HG03460 (cell line): ENCODE data around the gene GSS.

Source experiments
- ATAC-seq: cut with Tn5 transposase; IDR thresholded peaks from one replicate; pipeline ENCODE4 v1.9.1; 2021; ENCODE audit not compliant: unreplicated experiment

GSS gene

GRCh38 chr20:34994509-34995131 is 39.0 kb upstream of the GSS start:
- ATAC-seq = no peak

GRCh38 chr20:34993941-34994508 is 38.4 kb upstream of the GSS start:
- ATAC-seq = no peak

- ATAC-seq = no peak
Measured at GRCh38 chr20:34992751-34993417, 37.3 kb upstream of the GSS start.

GRCh38 chr20:34990661-34991214 is 35.1 kb upstream of the GSS start:
- no peak for ATAC-seq

- ATAC-seq = no peak
Measured at GRCh38 chr20:34990231-34990630, 34.6 kb upstream of the GSS start.

- ATAC-seq = no peak
Measured at GRCh38 chr20:34989670-34990069, 34.1 kb upstream of the GSS start.

- ATAC-seq = no peak
Measured at GRCh38 chr20:34989118-34989517, 33.5 kb upstream of the GSS start.

GRCh38 chr20:34988191-34988540 is 32.6 kb upstream of the GSS start:
- no peak for ATAC-seq

GRCh38 chr20:34987288-34988190 is 31.9 kb upstream of the GSS start:
- ATAC-seq = no peak

- no peak for ATAC-seq
Measured at GRCh38 chr20:34986311-34987287, 31.0 kb upstream of the GSS start.

GRCh38 chr20:34985461-34986310 is 30.1 kb upstream of the GSS start:
- ATAC-seq = no peak

GRCh38 chr20:34984756-34985261 is 29.2 kb upstream of the GSS start:
- ATAC-seq = no peak

- ATAC-seq = no peak
Measured at GRCh38 chr20:34983995-34984735, 28.6 kb upstream of the GSS start.

- no peak for ATAC-seq
Measured at GRCh38 chr20:34983089-34983820, 27.6 kb upstream of the GSS start.

- no peak for ATAC-seq
Measured at GRCh38 chr20:34982270-34983088, 26.9 kb upstream of the GSS start.

- ATAC-seq = no peak
Measured at GRCh38 chr20:34980543-34981233, 25.1 kb upstream of the GSS start.
